ENCODE data around the gene FGFR4. TPM values are rescaled to one million over a fixed set of nuclear protein-coding genes. Genes with fewer than 3 reads are reported as not detected.

The FGFR4 gene
- total RNA-seq: 1.1 and 1.7 TPM in 2 replicates
- long read RNA-seq: 0 reads

DNA sequence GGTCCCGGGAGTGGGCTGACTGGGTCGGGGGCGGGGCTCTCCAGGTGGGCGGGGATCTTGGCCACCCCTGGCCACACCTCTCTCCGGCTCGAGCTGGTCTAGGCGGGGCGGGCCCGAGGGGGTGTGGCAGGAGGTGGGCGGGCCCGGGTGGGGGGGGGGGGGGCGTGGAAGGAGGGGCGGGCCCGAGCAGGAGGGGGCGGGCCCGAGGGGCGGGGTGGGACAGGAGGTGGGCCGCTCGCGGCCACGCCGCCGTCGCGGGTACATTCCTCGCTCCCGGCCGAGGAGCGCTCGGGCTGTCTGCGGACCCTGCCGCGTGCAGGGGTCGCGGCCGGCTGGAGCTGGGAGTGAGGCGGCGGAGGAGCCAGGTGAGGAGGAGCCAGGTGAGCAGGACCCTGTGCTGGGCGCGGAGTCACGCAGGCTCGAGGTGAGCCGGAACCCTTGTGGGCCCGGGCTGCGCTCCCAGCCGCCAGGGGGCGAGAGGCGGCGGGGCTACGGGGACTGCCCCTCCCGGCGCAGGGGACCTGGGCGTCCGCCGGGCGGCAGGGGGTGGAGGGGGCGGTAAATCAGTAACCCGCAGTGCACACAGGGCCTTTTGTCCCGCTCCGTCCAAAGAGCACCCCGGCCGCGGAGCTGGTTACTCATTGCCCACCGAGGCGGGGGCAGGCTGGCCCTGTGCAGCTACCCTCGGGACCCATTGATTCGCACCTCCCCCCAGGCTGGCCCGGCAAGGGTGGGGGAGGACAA lies at the start of gene FGFR4:
TSS of gene FGFR4 (plus strand) at position 262 of the 744 bp plus-strand sequence. CDS start 2,688 bp downstream, outside the sequence.
- Mint-ChIP-seq H3K27ac (ENCODE audit: unreplicated experiment) (no peak within 1 kb of the TSS), H3K27me3 (ENCODE audit: unreplicated experiment) (peaks cover 20% of the 10 kb centered on the region), H3K9me3 (ENCODE audit: unreplicated experiment) (no peaks in the 10 kb centered on the region), H3K36me3 (ENCODE audit: unreplicated experiment) (no peaks in the 10 kb centered on the region), H3K4me3 (ENCODE audit: unreplicated experiment) (peak within 1 kb of the TSS; percentile 67), H3K4me1 (ENCODE audit: unreplicated experiment) (peaks cover 17% of the 10 kb centered on the region)
- no peak for DNase-seq (ENCODE audit: extremely low spot score, unreplicated experiment)
- TF ChIP-seq, protein P1, sequence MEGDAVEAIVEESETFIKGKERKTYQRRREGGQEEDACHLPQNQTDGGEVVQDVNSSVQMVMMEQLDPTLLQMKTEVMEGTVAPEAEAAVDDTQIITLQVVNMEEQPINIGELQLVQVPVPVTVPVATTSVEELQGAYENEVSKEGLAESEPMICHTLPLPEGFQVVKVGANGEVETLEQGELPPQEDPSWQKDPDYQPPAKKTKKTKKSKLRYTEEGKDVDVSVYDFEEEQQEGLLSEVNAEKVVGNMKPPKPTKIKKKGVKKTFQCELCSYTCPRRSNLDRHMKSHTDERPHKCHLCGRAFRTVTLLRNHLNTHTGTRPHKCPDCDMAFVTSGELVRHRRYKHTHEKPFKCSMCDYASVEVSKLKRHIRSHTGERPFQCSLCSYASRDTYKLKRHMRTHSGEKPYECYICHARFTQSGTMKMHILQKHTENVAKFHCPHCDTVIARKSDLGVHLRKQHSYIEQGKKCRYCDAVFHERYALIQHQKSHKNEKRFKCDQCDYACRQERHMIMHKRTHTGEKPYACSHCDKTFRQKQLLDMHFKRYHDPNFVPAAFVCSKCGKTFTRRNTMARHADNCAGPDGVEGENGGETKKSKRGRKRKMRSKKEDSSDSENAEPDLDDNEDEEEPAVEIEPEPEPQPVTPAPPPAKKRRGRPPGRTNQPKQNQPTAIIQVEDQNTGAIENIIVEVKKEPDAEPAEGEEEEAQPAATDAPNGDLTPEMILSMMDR (IDR thresholded peaks at IDR 0.05): peak; percentile 67

DNA sequence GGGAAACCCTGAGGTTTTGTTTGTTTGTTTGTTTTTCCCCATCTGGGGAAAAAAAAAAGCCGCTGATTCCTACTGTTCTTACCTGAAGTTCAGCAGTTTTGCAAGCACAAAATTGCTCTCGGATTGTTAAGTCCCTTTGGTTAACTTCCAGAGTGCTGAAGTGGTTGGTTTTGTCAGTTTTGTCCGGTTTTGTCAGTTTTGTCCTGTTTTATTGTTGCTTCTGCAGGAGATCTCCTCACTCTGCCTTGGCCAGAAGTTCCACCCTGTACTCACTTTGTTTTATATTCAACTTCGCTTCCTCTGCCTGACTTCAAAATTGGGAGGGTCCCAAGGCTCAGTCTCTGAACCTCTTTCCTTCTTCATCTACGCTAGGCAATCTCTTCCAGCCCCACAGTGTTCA lies 49.8 kb upstream of the FGFR4 start:
- peaks cover 7% of the 10 kb centered on the region for H3K4me1 Mint-ChIP-seq (ENCODE audit: unreplicated experiment)
- no peak overlapping the region for H3K4me3 Mint-ChIP-seq (ENCODE audit: unreplicated experiment)

DNA sequence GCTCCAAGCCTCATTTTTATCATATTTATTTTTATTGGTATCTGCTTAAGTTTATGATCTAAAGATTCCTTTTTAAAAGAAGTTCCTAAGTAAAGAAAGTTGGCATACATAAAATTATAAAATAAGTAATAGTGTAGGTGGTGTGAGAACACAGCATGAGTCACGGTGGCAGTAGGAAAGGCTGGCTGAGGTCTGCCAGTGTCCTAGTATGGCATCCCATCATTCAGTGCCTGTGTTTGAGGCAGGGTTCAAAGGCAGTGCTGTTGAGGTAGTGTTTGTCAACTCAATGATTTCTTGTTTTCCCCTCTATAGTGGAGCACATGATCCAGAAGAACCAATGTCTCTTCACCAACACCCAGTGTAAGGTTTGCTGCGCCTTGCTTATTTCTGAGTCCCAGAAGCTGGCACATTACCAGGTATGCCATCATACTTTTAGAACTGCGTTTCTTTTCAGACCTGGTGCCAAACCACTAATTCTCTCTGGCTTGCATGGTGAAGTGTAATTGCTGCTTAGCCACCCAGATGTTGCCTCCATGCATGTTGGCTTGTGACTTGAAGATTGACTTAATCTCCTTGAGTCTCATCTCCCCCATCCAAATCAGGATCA lies 45.8 kb upstream of the FGFR4 start:
- Mint-ChIP-seq H3K9me3 (ENCODE audit: unreplicated experiment) (no peaks in the 10 kb centered on the region), H3K27ac (ENCODE audit: unreplicated experiment) (no peak overlapping the region), H3K27me3 (ENCODE audit: unreplicated experiment) (no peaks in the 10 kb centered on the region), H3K36me3 (ENCODE audit: unreplicated experiment) (peaks cover 27% of the 10 kb centered on the region), H3K4me1 (ENCODE audit: unreplicated experiment) (peaks cover 4% of the 10 kb centered on the region), H3K4me3 (ENCODE audit: unreplicated experiment) (no peak overlapping the region)
- DNase-seq (ENCODE audit: extremely low spot score, unreplicated experiment): no peak
- TF ChIP-seq, protein P1 (IDR thresholded peaks at IDR 0.05): no peak

More for the DNA sequence above, 49.8 kb upstream of the FGFR4 start:
- TF ChIP-seq, protein P1 (IDR thresholded peaks at IDR 0.05): no peak
- no peak overlapping the region for H3K27ac Mint-ChIP-seq (ENCODE audit: unreplicated experiment)
- H3K36me3 Mint-ChIP-seq (ENCODE audit: unreplicated experiment): peaks cover 12% of the 10 kb centered on the region
- DNase-seq (ENCODE audit: extremely low spot score, unreplicated experiment): no peak
- H3K27me3 Mint-ChIP-seq (ENCODE audit: unreplicated experiment): no peaks in the 10 kb centered on the region
- no peaks in the 10 kb centered on the region for H3K9me3 Mint-ChIP-seq (ENCODE audit: unreplicated experiment)

DNA sequence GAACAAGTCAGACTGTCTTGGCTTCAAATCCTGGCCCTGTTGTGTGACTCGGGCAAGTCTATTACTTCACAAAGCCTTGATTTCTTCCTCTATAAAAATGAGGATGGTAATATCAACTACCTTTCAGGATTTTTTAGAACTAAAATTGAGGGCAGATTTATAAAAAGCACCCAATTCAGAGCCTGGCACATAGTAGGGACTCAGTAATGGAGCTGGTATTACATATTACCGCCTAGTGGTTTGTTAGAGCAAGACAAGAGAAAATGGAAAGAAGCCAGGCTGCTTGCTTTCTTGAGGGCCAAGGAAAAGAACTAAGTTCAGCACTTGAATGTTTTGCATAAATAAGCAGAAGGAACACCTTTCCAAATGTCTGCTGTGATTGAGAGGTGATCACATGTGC lies 44.8 kb upstream of the FGFR4 start:
- Mint-ChIP-seq H3K36me3 (ENCODE audit: unreplicated experiment) (peaks cover 29% of the 10 kb centered on the region), H3K27me3 (ENCODE audit: unreplicated experiment) (no peaks in the 10 kb centered on the region), H3K27ac (ENCODE audit: unreplicated experiment) (no peak overlapping the region), H3K4me3 (ENCODE audit: unreplicated experiment) (no peak overlapping the region), H3K4me1 (ENCODE audit: unreplicated experiment) (peaks cover 2% of the 10 kb centered on the region), H3K9me3 (ENCODE audit: unreplicated experiment) (no peaks in the 10 kb centered on the region)
- TF ChIP-seq, protein P1 (IDR thresholded peaks at IDR 0.05): no peak
- DNase-seq (ENCODE audit: extremely low spot score, unreplicated experiment): no peak

DNA sequence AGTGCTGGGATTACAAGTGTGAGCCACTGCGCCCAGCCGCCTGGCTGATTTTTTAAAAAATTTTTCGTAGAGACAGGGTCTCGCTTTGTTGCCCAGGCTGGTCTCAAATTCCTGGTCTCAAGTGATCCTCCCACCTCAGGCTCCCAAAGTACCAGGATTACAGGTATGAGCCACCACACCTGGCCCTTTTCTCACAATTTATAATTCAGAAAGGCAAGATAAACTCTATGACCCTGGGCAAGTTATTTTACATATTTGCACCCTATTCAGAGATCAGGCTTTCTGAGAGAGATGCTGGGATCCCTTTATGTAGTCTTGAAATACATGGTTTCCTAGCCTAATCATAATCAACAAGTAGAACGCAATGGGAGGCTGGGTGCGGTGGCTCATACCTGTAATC lies 43.6 kb upstream of the FGFR4 start:
- Mint-ChIP-seq H3K9me3 (ENCODE audit: unreplicated experiment) (no peaks in the 10 kb centered on the region), H3K4me1 (ENCODE audit: unreplicated experiment) (peaks cover 2% of the 10 kb centered on the region), H3K27me3 (ENCODE audit: unreplicated experiment) (no peaks in the 10 kb centered on the region), H3K4me3 (ENCODE audit: unreplicated experiment) (no peak overlapping the region), H3K27ac (ENCODE audit: unreplicated experiment) (no peak overlapping the region), H3K36me3 (ENCODE audit: unreplicated experiment) (peaks cover 32% of the 10 kb centered on the region)
- DNase-seq (ENCODE audit: extremely low spot score, unreplicated experiment): no peak
- TF ChIP-seq, protein P1 (IDR thresholded peaks at IDR 0.05): no peak

All from osteocyte (in vitro differentiated cells).